ENCODE data around the gene ATP8A2.
"Not testable (repeated sequence)": the region's sequence is repeated elsewhere in the genome, so short reads cannot be mapped to it uniquely, and the experiment has no call there.

Gene ATP8A2

GRCh38 chr13:25939961-25940687 is 568.4 kb downstream of the ATP8A2 start:
- no peak for DNase-seq

GRCh38 chr13:25943081-25943480 is 571.3 kb downstream of the ATP8A2 start:
- DNase-seq: no peak

- no peak for DNase-seq
Measured at GRCh38 chr13:25943658-25944057, 571.9 kb downstream of the ATP8A2 start.

- DNase-seq: no peak
Measured at GRCh38 chr13:25945596-25945995, 573.8 kb downstream of the ATP8A2 start.

GRCh38 chr13:25946321-25946720 is 574.5 kb downstream of the ATP8A2 start:
- DNase-seq: no peak

- no peak for DNase-seq
Measured at GRCh38 chr13:25948910-25949309, 577.1 kb downstream of the ATP8A2 start.

GRCh38 chr13:25951831-25952230 is 580.1 kb downstream of the ATP8A2 start:
- no peak for DNase-seq

- DNase-seq: not testable (repeated sequence)
Measured at GRCh38 chr13:25954080-25954479, 582.3 kb downstream of the ATP8A2 start.

GRCh38 chr13:25954943-25955342 is 583.2 kb downstream of the ATP8A2 start:
- DNase-seq: not testable (repeated sequence)

- DNase-seq: no peak
Measured at GRCh38 chr13:25958986-25959385, 587.2 kb downstream of the ATP8A2 start.

- no peak for DNase-seq
Measured at GRCh38 chr13:25961294-25961693, 589.5 kb downstream of the ATP8A2 start.

- no peak for DNase-seq
Measured at GRCh38 chr13:25963674-25964073, 591.9 kb downstream of the ATP8A2 start.

GRCh38 chr13:25965596-25965995 is 593.8 kb downstream of the ATP8A2 start:
- no peak for DNase-seq

- no peak for DNase-seq
Measured at GRCh38 chr13:25966086-25966485, 594.3 kb downstream of the ATP8A2 start.

- DNase-seq: no peak
Measured at GRCh38 chr13:25967144-25967543, 595.4 kb downstream of the ATP8A2 start.

GRCh38 chr13:25971047-25971446 is 599.3 kb downstream of the ATP8A2 start:
- no peak for DNase-seq

- DNase-seq: peak; percentile 48
Measured at GRCh38 chr13:25971459-25972145, 599.8 kb downstream of the ATP8A2 start.

GRCh38 chr13:25973085-25973484 is 601.3 kb downstream of the ATP8A2 start:
- no peak for DNase-seq

GRCh38 chr13:25973576-25973975 is 601.8 kb downstream of the ATP8A2 start:
- no peak for DNase-seq

- DNase-seq: no peak
Measured at GRCh38 chr13:25977216-25977615, 605.4 kb downstream of the ATP8A2 start.

GRCh38 chr13:25977671-25978070 is 605.9 kb downstream of the ATP8A2 start:
- no peak for DNase-seq

GRCh38 chr13:25978961-25979360 is 607.2 kb downstream of the ATP8A2 start:
- DNase-seq: no peak

GRCh38 chr13:25979371-25979770 is 607.6 kb downstream of the ATP8A2 start:
- no peak for DNase-seq

GRCh38 chr13:25980255-25980654 is 608.5 kb downstream of the ATP8A2 start:
- DNase-seq: no peak

GRCh38 chr13:25981060-25981459 is 609.3 kb downstream of the ATP8A2 start:
- DNase-seq: no peak

Data from activated gamma-delta T cell treated with Interleukin-2 at 50 U/mL for 16 hours (primary cell).